Loucy (cell line): ENCODE data around the gene SORCS2.

ENCODE experiments used
- H2AFZ ChIP-seq: fragments of 200-600 bp; sonication (generic); 2 replicates; pipeline ENCODE4 v1.6.0; 2016; ENCODE audit warnings: antibody characterized with exemption, mild to moderate bottlenecking, low read length, moderate library complexity
- H3F3A ChIP-seq: fragments of 200-600 bp; 2 replicates; pipeline ENCODE4 v1.6.0; 2016; ENCODE audit warnings: antibody characterized with exemption, low read depth, mild to moderate bottlenecking
- H3K27me3 ChIP-seq: fragments of 200-600 bp; sonication (generic); 2 replicates; pipeline ENCODE4 v1.6.1; 2014; ENCODE audit warnings: low read length, mild to moderate bottlenecking; ENCODE audit not compliant: insufficient read depth, poor library complexity, severe bottlenecking
- H3K36me3 ChIP-seq: fragments of 200-600 bp; sonication (generic); 2 replicates; pipeline ENCODE4 v1.6.1; 2016; ENCODE audit warnings: low read length; ENCODE audit not compliant: insufficient read depth
- H3K4me1 ChIP-seq: fragments of 200-600 bp; sonication (generic); 2 replicates; pipeline ENCODE4 v1.5.1; 2014; ENCODE audit warnings: low read length, mild to moderate bottlenecking; ENCODE audit not compliant: insufficient read depth, poor library complexity, severe bottlenecking
- H3K4me2 ChIP-seq: fragments of 200-600 bp; sonication (generic); 2 replicates; pipeline ENCODE4 v1.6.0; 2014; ENCODE audit warnings: antibody characterized with exemption, low read length, low read depth, mild to moderate bottlenecking; ENCODE audit not compliant: poor library complexity, severe bottlenecking
- H3K4me3 ChIP-seq: fragments of 200-600 bp; sonication (generic); 2 replicates; pipeline ENCODE4 v1.5.1; 2014; ENCODE audit warnings: low read length, mild to moderate bottlenecking, mixed read lengths; ENCODE audit not compliant: poor library complexity, severe bottlenecking
- H3K79me2 ChIP-seq: fragments of 200-600 bp; sonication (generic); 2 replicates; pipeline ENCODE4 v1.6.1; 2014; ENCODE audit warnings: low read length; ENCODE audit not compliant: insufficient read depth
- H3K9ac ChIP-seq: fragments of 200-600 bp; sonication (generic); 2 replicates; pipeline ENCODE4 v1.6.0; 2014; ENCODE audit warnings: mild to moderate bottlenecking, low read depth, low read length, moderate library complexity; ENCODE audit not compliant: poor library complexity, severe bottlenecking
- H3K9me2 ChIP-seq: fragments of 200-600 bp; sonication (generic); replicated peaks from 2 replicates; pipeline ENCODE4 v1.6.1; 2016; ENCODE audit warnings: low read depth, low read length, mixed read lengths
- H3K9me3 ChIP-seq: fragments of 200-600 bp; sonication (generic); 2 replicates; pipeline ENCODE4 v1.6.1; 2014; ENCODE audit warnings: mild to moderate bottlenecking, antibody characterized with exemption, low read length, low read depth; ENCODE audit not compliant: insufficient read depth
- H4K20me1 ChIP-seq: fragments of 200-600 bp; sonication (generic); 2 replicates; pipeline ENCODE4 v1.6.0; 2014; ENCODE audit warnings: antibody characterized with exemption, low read length, mild to moderate bottlenecking; ENCODE audit not compliant: insufficient read depth, poor library complexity, severe bottlenecking
- CTCF ChIP-seq: fragments of 200-600 bp; sonication (generic); conservative IDR thresholded peaks from 2 replicates; pipeline ENCODE4 v1.5.1; 2014; ENCODE audit warnings: mild to moderate bottlenecking, antibody characterized with exemption, low read length
- EZH2phosphoT487 ChIP-seq: fragments of 200-600 bp; IDR thresholded peaks from 2 replicates; pipeline ENCODE4 v1.6.1; 2018; ENCODE audit warnings: antibody characterized with exemption, mild to moderate bottlenecking, moderate library complexity, borderline replicate concordance

SORCS2 gene

DNA sequence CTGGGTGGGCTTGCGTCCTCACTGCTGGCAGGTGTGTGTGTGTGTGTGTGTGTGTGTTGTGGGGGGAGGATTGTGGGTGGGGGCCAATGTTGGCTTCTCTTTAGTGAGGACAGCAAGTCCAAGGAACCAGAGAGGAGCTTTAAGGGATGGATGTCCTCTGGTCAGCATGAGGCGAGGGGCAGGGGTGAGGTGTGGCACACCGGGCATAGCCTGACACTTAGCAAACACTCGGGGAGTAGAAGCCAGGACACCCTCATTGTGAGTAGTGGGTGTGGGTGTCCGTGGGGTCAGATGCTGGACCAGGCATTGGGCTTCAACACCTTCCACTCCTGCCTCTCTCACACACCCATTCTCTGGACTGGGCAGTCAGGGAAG, 2.8 kb downstream of the SORCS2 start:
- Histone ChIP-seq H3F3A (no peaks in the 10 kb centered on the region), H3K4me3 (no peak overlapping the region), H3K9ac (no peak overlapping the region), H3K79me2 (no peaks in the 10 kb centered on the region), H3K27me3 (no peaks in the 10 kb centered on the region), H3K4me1 (no peaks in the 10 kb centered on the region), H2AFZ (no peak overlapping the region), H3K9me2 (no peaks in the 10 kb centered on the region), H4K20me1 (no peaks in the 10 kb centered on the region), H3K9me3 (peaks cover 3% of the 10 kb centered on the region; the same call in 1 of the 2 replicates), H3K4me2 (no peak overlapping the region), H3K36me3 (no peaks in the 10 kb centered on the region)
- no peak for TF ChIP-seq CTCF
- no peak for TF ChIP-seq EZH2phosphoT487

DNA sequence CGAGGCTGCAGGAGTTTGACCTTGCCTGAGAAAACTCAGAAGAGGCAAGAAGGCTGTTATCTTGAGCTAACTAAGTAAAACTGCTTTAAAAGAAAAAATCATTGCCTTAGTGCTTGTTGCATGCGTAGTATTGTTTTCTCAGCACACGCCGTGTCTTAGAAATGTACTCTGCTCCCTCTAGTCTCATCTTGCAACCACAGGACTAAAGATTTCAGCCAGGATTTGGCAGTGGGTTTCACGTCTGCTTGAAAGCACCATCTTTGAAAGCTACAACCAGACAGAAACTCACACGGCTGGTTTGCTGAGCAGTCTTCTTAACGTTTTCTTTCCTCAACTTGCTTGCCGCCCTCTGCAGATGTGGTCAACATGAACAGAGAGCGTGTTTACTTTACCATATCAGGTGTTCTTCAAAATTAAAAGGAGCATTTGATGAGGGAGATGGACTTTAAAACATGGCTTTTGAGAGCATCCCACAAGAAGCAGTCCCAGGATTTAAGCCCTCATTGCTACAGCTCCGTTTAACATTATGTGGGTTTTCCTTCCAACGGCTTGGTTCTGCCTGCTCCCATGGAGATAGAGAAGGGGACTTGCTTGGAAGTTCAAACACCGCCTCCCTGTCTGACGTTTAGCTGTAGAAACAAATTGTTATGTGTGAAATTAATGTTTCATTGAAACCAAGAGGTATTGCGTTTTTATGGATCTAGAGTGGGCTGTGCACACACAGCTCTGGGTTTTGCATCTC, 3.4 kb downstream of the SORCS2 start:
- no peak overlapping the region for H3K4me2 ChIP-seq
- no peaks in the 10 kb centered on the region for H3K79me2 ChIP-seq
- H3K9me3 ChIP-seq, result peaks cover 3% of the 10 kb centered on the region; the same call in 1 of the 2 replicates
- H3K36me3 ChIP-seq, result no peaks in the 10 kb centered on the region
- H4K20me1 ChIP-seq, result no peaks in the 10 kb centered on the region
- no peaks in the 10 kb centered on the region for H3K27me3 ChIP-seq
- TF ChIP-seq CTCF (no peak), EZH2phosphoT487 (no peak)
- H3K9ac ChIP-seq, result no peak overlapping the region
- H3K9me2 ChIP-seq, result no peaks in the 10 kb centered on the region
- H2AFZ ChIP-seq, result no peak overlapping the region
- H3K4me3 ChIP-seq, result no peak overlapping the region
- no peaks in the 10 kb centered on the region for H3K4me1 ChIP-seq
- H3F3A ChIP-seq, result no peaks in the 10 kb centered on the region

DNA sequence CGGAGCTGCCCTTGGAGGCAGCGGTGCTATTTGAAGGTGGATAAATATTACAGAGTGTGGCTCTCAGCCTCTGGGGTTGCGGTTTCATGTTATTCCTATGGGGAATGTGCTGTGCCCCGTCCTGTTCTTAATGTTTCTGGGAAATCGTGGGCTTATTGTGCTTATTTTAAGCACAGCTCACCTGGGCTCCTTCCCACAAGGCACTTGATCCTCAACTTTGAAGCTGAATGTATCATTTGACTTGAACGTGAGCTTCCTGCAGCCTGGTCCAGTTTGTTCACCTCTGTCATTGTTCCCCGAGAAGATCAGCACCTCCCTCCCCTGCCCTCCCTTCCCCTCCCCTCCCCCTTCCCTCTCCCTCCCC, 3.9 kb downstream of the SORCS2 start:
- Histone ChIP-seq H3K9ac (no peak overlapping the region), H3K9me3 (peaks cover 3% of the 10 kb centered on the region; the same call in 1 of the 2 replicates), H3K4me3 (no peak overlapping the region), H3K4me1 (no peaks in the 10 kb centered on the region), H4K20me1 (no peaks in the 10 kb centered on the region), H3F3A (no peaks in the 10 kb centered on the region), H3K4me2 (no peak overlapping the region), H3K9me2 (no peaks in the 10 kb centered on the region), H3K36me3 (no peaks in the 10 kb centered on the region), H3K27me3 (no peaks in the 10 kb centered on the region), H3K79me2 (no peaks in the 10 kb centered on the region), H2AFZ (no peak overlapping the region)
- TF ChIP-seq EZH2phosphoT487 (no peak), CTCF (no peak)
